ENCODE measurements around the gene OTUB1.
"Not testable (repeated sequence)": the region's sequence is repeated elsewhere in the genome, so short reads cannot be mapped to it uniquely, and the experiment has no call there.

OTUB1 gene

GRCh38 chr11:63961608-63962412, 24.4 kb upstream of the OTUB1 start:
- no peak overlapping the region for H3K4me3 ChIP-seq (ENCODE audit: low read length)
- no peak for TF ChIP-seq ZNF274 (IDR thresholded peaks at IDR 0.05; ENCODE audit: low read depth, low read length)

- not testable (repeated sequence) for H3K4me3 ChIP-seq (ENCODE audit: low read length)
These were observed 22.3 kb upstream of the OTUB1 start for GRCh38 chr11:63963895-63964294.

- no peak for TF ChIP-seq ZNF274 (IDR thresholded peaks at IDR 0.05; ENCODE audit: low read depth, low read length)
- no peak overlapping the region for H3K4me3 ChIP-seq (ENCODE audit: low read length)
These were observed 19.8 kb upstream of the OTUB1 start for GRCh38 chr11:63966444-63966843.

GRCh38 chr11:63969461-63969860, 16.8 kb upstream of the OTUB1 start:
- no peak for TF ChIP-seq ZNF274 (IDR thresholded peaks at IDR 0.05; ENCODE audit: low read depth, low read length)
- no peak overlapping the region for H3K4me3 ChIP-seq (ENCODE audit: low read length)

- no peak overlapping the region for H3K4me3 ChIP-seq (ENCODE audit: low read length)
- no peak for TF ChIP-seq ZNF274 (IDR thresholded peaks at IDR 0.05; ENCODE audit: low read depth, low read length)
These were observed 15.3 kb upstream of the OTUB1 start for GRCh38 chr11:63970902-63971301.

- H3K4me3 ChIP-seq (ENCODE audit: low read length), result peak overlapping the region; percentile 31; the same call in 1 of the 2 replicates
These were observed 12.4 kb upstream of the OTUB1 start for GRCh38 chr11:63973912-63974258.

- no peak for TF ChIP-seq ZNF274 (IDR thresholded peaks at IDR 0.05; ENCODE audit: low read depth, low read length)
- peak within 1 kb of the TSS; percentile 69 for H3K4me3 ChIP-seq (ENCODE audit: low read length)
These were observed 11.7 kb upstream of the OTUB1 start, which contains the start of gene COX8A for GRCh38 chr11:63974259-63975143. TSS of gene COX8A (plus strand) at chr11:63974620. CDS start at chr11:63974681, 61 bp downstream.

- no peak overlapping the region for H3K4me3 ChIP-seq (ENCODE audit: low read length)
- no peak for TF ChIP-seq ZNF274 (IDR thresholded peaks at IDR 0.05; ENCODE audit: low read depth, low read length)
These were observed 7.5 kb upstream of the OTUB1 start for GRCh38 chr11:63978551-63979239.

GRCh38 chr11:63979426-63979825, 6.8 kb upstream of the OTUB1 start:
- no peak for TF ChIP-seq ZNF274 (IDR thresholded peaks at IDR 0.05; ENCODE audit: low read depth, low read length)
- H3K4me3 ChIP-seq (ENCODE audit: low read length), result no peak overlapping the region

GRCh38 chr11:63985812-63986155, 454 bp upstream of the OTUB1 start:
- no peak for TF ChIP-seq ZNF274 (IDR thresholded peaks at IDR 0.05; ENCODE audit: low read depth, low read length)
- peak overlapping the region; percentile 79; the same call in 1 of the 2 replicates for H3K4me3 ChIP-seq (ENCODE audit: low read length)

GRCh38 chr11:63986932-63987513, 785 bp downstream of the OTUB1 start:
- no peak for TF ChIP-seq ZNF274 (IDR thresholded peaks at IDR 0.05; ENCODE audit: low read depth, low read length)
- H3K4me3 ChIP-seq (ENCODE audit: low read length), result peak overlapping the region; percentile 79

- no peak for TF ChIP-seq ZNF274 (IDR thresholded peaks at IDR 0.05; ENCODE audit: low read depth, low read length)
- H3K4me3 ChIP-seq (ENCODE audit: low read length), result no peak overlapping the region
These were observed 5.3 kb downstream of the OTUB1 start for GRCh38 chr11:63991558-63991957.

GRCh38 chr11:63993100-63993499, 6.9 kb downstream of the OTUB1 start:
- H3K4me3 ChIP-seq (ENCODE audit: low read length), result no peak overlapping the region
- TF ChIP-seq ZNF274 (IDR thresholded peaks at IDR 0.05; ENCODE audit: low read depth, low read length), result no peak

- H3K4me3 ChIP-seq (ENCODE audit: low read length), result no peak overlapping the region
- TF ChIP-seq ZNF274 (IDR thresholded peaks at IDR 0.05; ENCODE audit: low read depth, low read length), result no peak
These were observed 7.8 kb downstream of the OTUB1 start for GRCh38 chr11:63993993-63994392.

Measured in GM08714 (cell line).